Measurements from ENCODE around the gene BCL7C.

Gene BCL7C

DNA sequence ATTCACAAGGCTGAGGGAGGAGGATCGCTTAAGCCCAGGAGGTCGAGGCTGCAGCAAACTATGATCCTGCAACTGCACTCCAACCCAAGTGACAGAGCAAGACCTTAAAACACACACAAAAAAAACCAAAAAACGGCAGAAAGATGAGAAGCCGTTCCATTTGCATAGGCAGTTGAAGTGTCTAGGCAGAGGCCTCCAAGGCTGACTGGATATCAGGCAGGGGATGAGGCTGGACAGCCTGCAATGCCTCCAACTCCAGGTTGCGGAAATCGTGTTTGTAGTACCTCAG, 27.5 kb upstream of the BCL7C start:
- Histone ChIP-seq H3K9ac (no peak overlapping the region), H2AFZ (ENCODE audit: low read depth) (peak overlapping the region; percentile 61), H3K4me1 (ENCODE audit: low read depth, poor library complexity, severe bottlenecking) (peaks cover 3% of the 10 kb centered on the region), H3K27ac (no peak overlapping the region), H3K27me3 (ENCODE audit: insufficient read depth, low read depth) (no peaks in the 10 kb centered on the region), H3K4me3 (IDR thresholded peaks at IDR 0.05; ENCODE audit: insufficient read depth, low read depth, low read length) (no peak overlapping the region), H3K4me2 (peak overlapping the region; percentile 59), H3K79me2 (ENCODE audit: insufficient read depth, low read depth) (no peaks in the 10 kb centered on the region), H4K20me1 (ENCODE audit: insufficient read depth) (no peaks in the 10 kb centered on the region), H3K36me3 (ENCODE audit: insufficient read depth) (no peaks in the 10 kb centered on the region)
- TF ChIP-seq, protein P1, sequence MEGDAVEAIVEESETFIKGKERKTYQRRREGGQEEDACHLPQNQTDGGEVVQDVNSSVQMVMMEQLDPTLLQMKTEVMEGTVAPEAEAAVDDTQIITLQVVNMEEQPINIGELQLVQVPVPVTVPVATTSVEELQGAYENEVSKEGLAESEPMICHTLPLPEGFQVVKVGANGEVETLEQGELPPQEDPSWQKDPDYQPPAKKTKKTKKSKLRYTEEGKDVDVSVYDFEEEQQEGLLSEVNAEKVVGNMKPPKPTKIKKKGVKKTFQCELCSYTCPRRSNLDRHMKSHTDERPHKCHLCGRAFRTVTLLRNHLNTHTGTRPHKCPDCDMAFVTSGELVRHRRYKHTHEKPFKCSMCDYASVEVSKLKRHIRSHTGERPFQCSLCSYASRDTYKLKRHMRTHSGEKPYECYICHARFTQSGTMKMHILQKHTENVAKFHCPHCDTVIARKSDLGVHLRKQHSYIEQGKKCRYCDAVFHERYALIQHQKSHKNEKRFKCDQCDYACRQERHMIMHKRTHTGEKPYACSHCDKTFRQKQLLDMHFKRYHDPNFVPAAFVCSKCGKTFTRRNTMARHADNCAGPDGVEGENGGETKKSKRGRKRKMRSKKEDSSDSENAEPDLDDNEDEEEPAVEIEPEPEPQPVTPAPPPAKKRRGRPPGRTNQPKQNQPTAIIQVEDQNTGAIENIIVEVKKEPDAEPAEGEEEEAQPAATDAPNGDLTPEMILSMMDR (conservative IDR thresholded peaks at IDR 0.05; ENCODE audit: low read depth, low read length), result no peak

DNA sequence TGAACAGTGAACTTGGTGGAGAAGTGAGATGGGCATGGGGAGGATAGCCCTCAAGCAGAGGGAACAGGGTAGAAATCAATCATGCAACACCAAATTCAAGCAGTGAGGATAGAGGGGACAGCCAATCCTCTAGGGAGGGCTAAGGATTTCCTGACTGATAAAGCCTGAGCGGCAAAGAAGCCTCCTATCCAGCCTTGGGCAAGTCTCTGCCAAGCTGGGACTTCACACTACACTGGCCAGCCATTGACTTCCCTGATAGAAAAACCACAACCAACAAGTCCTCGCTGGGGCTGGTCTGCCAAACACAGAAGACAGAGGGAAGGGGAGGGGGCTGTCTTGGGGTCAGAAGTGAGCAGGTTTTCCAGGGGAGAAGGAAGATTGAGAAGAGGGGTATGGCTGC, 27.0 kb upstream of the BCL7C start:
- no peaks in the 10 kb centered on the region for H3K79me2 ChIP-seq (ENCODE audit: insufficient read depth, low read depth)
- H4K20me1 ChIP-seq (ENCODE audit: insufficient read depth), result no peaks in the 10 kb centered on the region
- peak overlapping the region; percentile 59; the same call in 1 of the 2 replicates for H3K4me2 ChIP-seq
- H3K27ac ChIP-seq, result no peak overlapping the region
- H3K27me3 ChIP-seq (ENCODE audit: insufficient read depth, low read depth), result no peaks in the 10 kb centered on the region
- TF ChIP-seq, protein P1 (conservative IDR thresholded peaks at IDR 0.05; ENCODE audit: low read depth, low read length), result no peak
- no peak overlapping the region for H3K9ac ChIP-seq
- H3K4me1 ChIP-seq (ENCODE audit: low read depth, poor library complexity, severe bottlenecking), result peaks cover 3% of the 10 kb centered on the region
- no peaks in the 10 kb centered on the region for H3K36me3 ChIP-seq (ENCODE audit: insufficient read depth)
- H2AFZ ChIP-seq (ENCODE audit: low read depth), result no peak overlapping the region
- H3K4me3 ChIP-seq (IDR thresholded peaks at IDR 0.05; ENCODE audit: insufficient read depth, low read depth, low read length), result no peak overlapping the region

DNA sequence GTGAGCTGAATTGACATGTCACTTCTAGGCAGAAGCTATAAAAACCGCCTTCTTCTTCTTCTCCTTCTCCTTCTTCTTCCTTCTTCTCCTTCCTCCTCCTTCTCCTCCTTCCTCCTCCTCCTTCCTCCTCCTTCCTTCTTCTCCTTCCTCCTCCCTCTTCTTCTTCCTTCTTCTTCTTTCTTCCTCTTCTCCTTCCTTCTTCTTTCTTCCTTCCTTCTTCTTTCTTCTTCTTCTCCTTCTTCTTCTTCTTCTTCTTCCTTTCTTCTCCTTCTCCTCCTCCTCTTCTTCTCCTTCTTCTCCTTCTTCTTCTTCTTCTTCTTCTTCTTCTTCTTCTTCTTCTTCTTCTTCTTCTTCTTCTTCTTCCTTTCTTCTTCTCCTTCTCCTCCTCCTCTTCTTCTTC, 24.7 kb upstream of the BCL7C start:
- Histone ChIP-seq H3K9ac (no peak overlapping the region), H3K27ac (no peak overlapping the region), H3K4me3 (IDR thresholded peaks at IDR 0.05; ENCODE audit: insufficient read depth, low read depth, low read length) (no peak overlapping the region), H3K4me1 (ENCODE audit: low read depth, poor library complexity, severe bottlenecking) (peaks cover 3% of the 10 kb centered on the region), H3K79me2 (ENCODE audit: insufficient read depth, low read depth) (no peaks in the 10 kb centered on the region), H3K27me3 (ENCODE audit: insufficient read depth, low read depth) (no peaks in the 10 kb centered on the region), H4K20me1 (ENCODE audit: insufficient read depth) (no peaks in the 10 kb centered on the region), H2AFZ (ENCODE audit: low read depth) (no peak overlapping the region), H3K36me3 (ENCODE audit: insufficient read depth) (no peaks in the 10 kb centered on the region), H3K4me2 (no peak overlapping the region)
- TF ChIP-seq, protein P1 (conservative IDR thresholded peaks at IDR 0.05; ENCODE audit: low read depth, low read length), result no peak

DNA sequence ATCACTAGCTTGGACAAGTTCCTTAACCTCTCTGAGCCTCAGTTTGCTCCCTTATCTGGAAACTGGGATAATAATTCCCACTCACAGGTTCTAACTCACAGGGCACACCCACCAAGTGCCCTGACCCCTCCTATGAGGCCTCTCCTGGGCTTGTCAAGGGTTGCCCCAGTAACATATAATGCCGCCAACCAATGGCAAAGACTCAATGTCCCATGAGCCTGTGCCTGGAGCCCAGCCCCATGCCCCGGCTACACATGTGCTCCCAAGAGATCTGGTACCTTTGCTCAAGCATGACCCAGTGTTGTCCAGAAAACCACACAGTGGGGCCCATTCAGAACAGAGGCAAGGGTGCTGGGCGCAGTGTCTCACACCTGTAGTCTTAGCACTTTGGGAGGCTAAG, 21.0 kb upstream of the BCL7C start:
- Histone ChIP-seq H3K27me3 (ENCODE audit: insufficient read depth, low read depth) (no peaks in the 10 kb centered on the region), H3K9ac (no peak overlapping the region), H3K4me2 (no peak overlapping the region), H3K27ac (no peak overlapping the region), H3K79me2 (ENCODE audit: insufficient read depth, low read depth) (no peaks in the 10 kb centered on the region), H3K36me3 (ENCODE audit: insufficient read depth) (no peaks in the 10 kb centered on the region), H3K4me1 (ENCODE audit: low read depth, poor library complexity, severe bottlenecking) (no peaks in the 10 kb centered on the region), H2AFZ (ENCODE audit: low read depth) (no peak overlapping the region), H3K4me3 (IDR thresholded peaks at IDR 0.05; ENCODE audit: insufficient read depth, low read depth, low read length) (no peak overlapping the region), H4K20me1 (ENCODE audit: insufficient read depth) (no peaks in the 10 kb centered on the region)
- TF ChIP-seq, protein P1 (conservative IDR thresholded peaks at IDR 0.05; ENCODE audit: low read depth, low read length), result no peak
